Hippocampal formation (tissue), 2 donors: ENCODE measurements around the gene COL13A1.

Experiments used
- DNase-seq, 2 donors: peaks; one replicate each; lab custom pipeline; 2025; lab: John Stamatoyannopoulos, UW

COL13A1 gene

GRCh38 chr10:69885379-69886013 is 83.8 kb downstream of the COL13A1 start:
- no peak for DNase-seq

GRCh38 chr10:69888882-69889584 is 87.3 kb downstream of the COL13A1 start:
- DNase-seq, result no peak

GRCh38 chr10:69890065-69890847 is 88.5 kb downstream of the COL13A1 start:
- no peak for DNase-seq

- DNase-seq, result no peak
Observed at GRCh38 chr10:69891057-69891617, 89.4 kb downstream of the COL13A1 start.

GRCh38 chr10:69892406-69892805 is 90.7 kb downstream of the COL13A1 start:
- no peak for DNase-seq

- no peak for DNase-seq
Observed at GRCh38 chr10:69892816-69893215, 91.1 kb downstream of the COL13A1 start.

GRCh38 chr10:69893271-69893900 is 91.7 kb downstream of the COL13A1 start:
- no peak for DNase-seq

- DNase-seq, result peak in 1 of 2 donors; percentile 75
Observed at GRCh38 chr10:69894156-69894555, 92.5 kb downstream of the COL13A1 start.

- no peak for DNase-seq
Observed at GRCh38 chr10:69895759-69896158, 94.1 kb downstream of the COL13A1 start.

- no peak for DNase-seq
Observed at GRCh38 chr10:69896606-69897231, 95.0 kb downstream of the COL13A1 start.

- DNase-seq, result no peak
Observed at GRCh38 chr10:69897432-69897831, 95.7 kb downstream of the COL13A1 start.

GRCh38 chr10:69897999-69898398 is 96.3 kb downstream of the COL13A1 start:
- DNase-seq, result no peak

- no peak for DNase-seq
Observed at GRCh38 chr10:69898524-69898923, 96.8 kb downstream of the COL13A1 start.

- no peak for DNase-seq
Observed at GRCh38 chr10:69898941-69899340, 97.2 kb downstream of the COL13A1 start.

- DNase-seq, result no peak
Observed at GRCh38 chr10:69899727-69900595, 98.3 kb downstream of the COL13A1 start.

GRCh38 chr10:69901022-69901421 is 99.3 kb downstream of the COL13A1 start:
- DNase-seq, result no peak

GRCh38 chr10:69901628-69902505 is 100.2 kb downstream of the COL13A1 start:
- DNase-seq, result no peak

GRCh38 chr10:69902835-69903535 is 101.3 kb downstream of the COL13A1 start:
- DNase-seq, result no peak

GRCh38 chr10:69904533-69904932 is 102.8 kb downstream of the COL13A1 start:
- no peak for DNase-seq
